GM23338 (cell line): Measurements from ENCODE around the gene CDH12.

ENCODE experiments used
- CREB1 ChIP-seq: fragments of 250-450 bp; sonication (Bioruptor Pico); IDR thresholded peaks from 2 replicates; pipeline ENCODE4 v1.5.0; 2020; ENCODE audit warnings: low read depth, mild to moderate bottlenecking, moderate library complexity
- CTCF ChIP-seq, 2 experiments: fragments of 200-600 bp in 1 of 2; sonication (generic) in 1 of 2; conservative IDR thresholded peaks; 2 replicates each; pipeline versions ENCODE4 v1.5.1 to v1.6.1; 2016 to 2017; ENCODE audit warnings: antibody characterized with exemption in 2 of 2, low read depth in 2 of 2, mild to moderate bottlenecking in 2 of 2, moderate library complexity in 1 of 2
- ETS1 ChIP-seq: IDR thresholded peaks from 2 replicates; pipeline ENCODE4 v1.6.1; 2016; ENCODE audit warnings: antibody characterized with exemption
- EZH2 ChIP-seq: fragments of 200-600 bp; sonication (generic); IDR thresholded peaks from one replicate; pipeline ENCODE4 v1.8.0; 2017; ENCODE audit warnings: antibody characterized with exemption, mild to moderate bottlenecking, low read depth; ENCODE audit not compliant: unreplicated experiment
- EZH2phosphoT487 ChIP-seq: fragments of 200-600 bp; sonication (generic); IDR thresholded peaks from one replicate; pipeline ENCODE4 v1.8.1; 2018; ENCODE audit warnings: antibody characterized with exemption; ENCODE audit not compliant: unreplicated experiment
- JUNB ChIP-seq: IDR thresholded peaks from one replicate; pipeline ENCODE4 v1.6.1; 2016; ENCODE audit warnings: antibody characterized with exemption; ENCODE audit not compliant: unreplicated experiment
- NANOG ChIP-seq: IDR thresholded peaks from 2 replicates; pipeline ENCODE4 v1.6.1; 2016; ENCODE audit warnings: antibody characterized with exemption, borderline replicate concordance
- POLR2AphosphoS5 ChIP-seq: IDR thresholded peaks from 2 replicates; pipeline ENCODE4 v1.6.1; 2016; ENCODE audit warnings: antibody characterized with exemption, low read depth
- STAT1 ChIP-seq: IDR thresholded peaks from one replicate; pipeline ENCODE4 v1.6.1; 2016; ENCODE audit warnings: antibody characterized with exemption; ENCODE audit not compliant: unreplicated experiment
- ZNF114 ChIP-seq: fragments of 250-450 bp; sonication (Bioruptor Pico); IDR thresholded peaks from 2 replicates; pipeline ENCODE4 v1.5.0; 2020; ENCODE audit warnings: mild to moderate bottlenecking, moderate library complexity
- ZNF331 ChIP-seq: fragments of 250-450 bp; sonication (Bioruptor Pico); IDR thresholded peaks from 2 replicates; pipeline ENCODE4 v1.5.0; 2020; ENCODE audit warnings: low read depth, mild to moderate bottlenecking, moderate library complexity
- TF ChIP-seq, protein P1 (sequence below): IDR thresholded peaks from one replicate; pipeline ENCODE4 v1.6.1; 2018; ENCODE audit warnings: antibody characterized with exemption; ENCODE audit not compliant: unreplicated experiment
- TF ChIP-seq, protein P2 (sequence below): fragments of 250-450 bp; sonication (Bioruptor Pico); IDR thresholded peaks from 2 replicates; pipeline ENCODE4 v1.5.0; 2020; ENCODE audit warnings: mild to moderate bottlenecking, moderate library complexity

DNA sequence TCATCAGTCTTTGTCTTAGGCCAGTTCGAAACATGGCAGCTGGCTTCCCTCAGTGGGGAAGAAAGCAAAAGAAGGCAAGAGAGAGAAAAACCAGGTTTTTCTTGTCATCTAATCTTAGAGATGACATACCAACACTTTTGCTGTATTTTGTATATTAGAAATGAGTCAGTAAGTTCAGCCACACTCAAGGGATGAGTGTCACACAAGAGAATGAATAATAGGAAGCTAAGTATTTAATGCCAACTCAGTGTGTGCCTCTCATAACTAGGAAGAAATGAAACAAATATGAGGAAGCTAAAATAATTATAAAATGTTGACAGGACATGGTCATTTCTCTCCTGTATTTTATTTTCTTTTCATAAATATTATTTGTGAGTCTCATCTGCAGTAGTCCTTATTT is 65.3 kb downstream of the CDH12 start:
- no peak for TF ChIP-seq ZNF331
- TF ChIP-seq, protein P1, sequence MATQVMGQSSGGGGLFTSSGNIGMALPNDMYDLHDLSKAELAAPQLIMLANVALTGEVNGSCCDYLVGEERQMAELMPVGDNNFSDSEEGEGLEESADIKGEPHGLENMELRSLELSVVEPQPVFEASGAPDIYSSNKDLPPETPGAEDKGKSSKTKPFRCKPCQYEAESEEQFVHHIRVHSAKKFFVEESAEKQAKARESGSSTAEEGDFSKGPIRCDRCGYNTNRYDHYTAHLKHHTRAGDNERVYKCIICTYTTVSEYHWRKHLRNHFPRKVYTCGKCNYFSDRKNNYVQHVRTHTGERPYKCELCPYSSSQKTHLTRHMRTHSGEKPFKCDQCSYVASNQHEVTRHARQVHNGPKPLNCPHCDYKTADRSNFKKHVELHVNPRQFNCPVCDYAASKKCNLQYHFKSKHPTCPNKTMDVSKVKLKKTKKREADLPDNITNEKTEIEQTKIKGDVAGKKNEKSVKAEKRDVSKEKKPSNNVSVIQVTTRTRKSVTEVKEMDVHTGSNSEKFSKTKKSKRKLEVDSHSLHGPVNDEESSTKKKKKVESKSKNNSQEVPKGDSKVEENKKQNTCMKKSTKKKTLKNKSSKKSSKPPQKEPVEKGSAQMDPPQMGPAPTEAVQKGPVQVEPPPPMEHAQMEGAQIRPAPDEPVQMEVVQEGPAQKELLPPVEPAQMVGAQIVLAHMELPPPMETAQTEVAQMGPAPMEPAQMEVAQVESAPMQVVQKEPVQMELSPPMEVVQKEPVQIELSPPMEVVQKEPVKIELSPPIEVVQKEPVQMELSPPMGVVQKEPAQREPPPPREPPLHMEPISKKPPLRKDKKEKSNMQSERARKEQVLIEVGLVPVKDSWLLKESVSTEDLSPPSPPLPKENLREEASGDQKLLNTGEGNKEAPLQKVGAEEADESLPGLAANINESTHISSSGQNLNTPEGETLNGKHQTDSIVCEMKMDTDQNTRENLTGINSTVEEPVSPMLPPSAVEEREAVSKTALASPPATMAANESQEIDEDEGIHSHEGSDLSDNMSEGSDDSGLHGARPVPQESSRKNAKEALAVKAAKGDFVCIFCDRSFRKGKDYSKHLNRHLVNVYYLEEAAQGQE, result no peak
- no peak for TF ChIP-seq POLR2AphosphoS5
- TF ChIP-seq CTCF (conservative IDR thresholded peaks at IDR 0.05; ENCODE audit: low read depth in 2 of 2), result no peak
- TF ChIP-seq EZH2, result no peak
- no peak for TF ChIP-seq EZH2phosphoT487
- TF ChIP-seq CREB1 (CRISPR knock-in tag), result no peak
- no peak for TF ChIP-seq ETS1
- no peak for TF ChIP-seq NANOG
- TF ChIP-seq, protein P2, sequence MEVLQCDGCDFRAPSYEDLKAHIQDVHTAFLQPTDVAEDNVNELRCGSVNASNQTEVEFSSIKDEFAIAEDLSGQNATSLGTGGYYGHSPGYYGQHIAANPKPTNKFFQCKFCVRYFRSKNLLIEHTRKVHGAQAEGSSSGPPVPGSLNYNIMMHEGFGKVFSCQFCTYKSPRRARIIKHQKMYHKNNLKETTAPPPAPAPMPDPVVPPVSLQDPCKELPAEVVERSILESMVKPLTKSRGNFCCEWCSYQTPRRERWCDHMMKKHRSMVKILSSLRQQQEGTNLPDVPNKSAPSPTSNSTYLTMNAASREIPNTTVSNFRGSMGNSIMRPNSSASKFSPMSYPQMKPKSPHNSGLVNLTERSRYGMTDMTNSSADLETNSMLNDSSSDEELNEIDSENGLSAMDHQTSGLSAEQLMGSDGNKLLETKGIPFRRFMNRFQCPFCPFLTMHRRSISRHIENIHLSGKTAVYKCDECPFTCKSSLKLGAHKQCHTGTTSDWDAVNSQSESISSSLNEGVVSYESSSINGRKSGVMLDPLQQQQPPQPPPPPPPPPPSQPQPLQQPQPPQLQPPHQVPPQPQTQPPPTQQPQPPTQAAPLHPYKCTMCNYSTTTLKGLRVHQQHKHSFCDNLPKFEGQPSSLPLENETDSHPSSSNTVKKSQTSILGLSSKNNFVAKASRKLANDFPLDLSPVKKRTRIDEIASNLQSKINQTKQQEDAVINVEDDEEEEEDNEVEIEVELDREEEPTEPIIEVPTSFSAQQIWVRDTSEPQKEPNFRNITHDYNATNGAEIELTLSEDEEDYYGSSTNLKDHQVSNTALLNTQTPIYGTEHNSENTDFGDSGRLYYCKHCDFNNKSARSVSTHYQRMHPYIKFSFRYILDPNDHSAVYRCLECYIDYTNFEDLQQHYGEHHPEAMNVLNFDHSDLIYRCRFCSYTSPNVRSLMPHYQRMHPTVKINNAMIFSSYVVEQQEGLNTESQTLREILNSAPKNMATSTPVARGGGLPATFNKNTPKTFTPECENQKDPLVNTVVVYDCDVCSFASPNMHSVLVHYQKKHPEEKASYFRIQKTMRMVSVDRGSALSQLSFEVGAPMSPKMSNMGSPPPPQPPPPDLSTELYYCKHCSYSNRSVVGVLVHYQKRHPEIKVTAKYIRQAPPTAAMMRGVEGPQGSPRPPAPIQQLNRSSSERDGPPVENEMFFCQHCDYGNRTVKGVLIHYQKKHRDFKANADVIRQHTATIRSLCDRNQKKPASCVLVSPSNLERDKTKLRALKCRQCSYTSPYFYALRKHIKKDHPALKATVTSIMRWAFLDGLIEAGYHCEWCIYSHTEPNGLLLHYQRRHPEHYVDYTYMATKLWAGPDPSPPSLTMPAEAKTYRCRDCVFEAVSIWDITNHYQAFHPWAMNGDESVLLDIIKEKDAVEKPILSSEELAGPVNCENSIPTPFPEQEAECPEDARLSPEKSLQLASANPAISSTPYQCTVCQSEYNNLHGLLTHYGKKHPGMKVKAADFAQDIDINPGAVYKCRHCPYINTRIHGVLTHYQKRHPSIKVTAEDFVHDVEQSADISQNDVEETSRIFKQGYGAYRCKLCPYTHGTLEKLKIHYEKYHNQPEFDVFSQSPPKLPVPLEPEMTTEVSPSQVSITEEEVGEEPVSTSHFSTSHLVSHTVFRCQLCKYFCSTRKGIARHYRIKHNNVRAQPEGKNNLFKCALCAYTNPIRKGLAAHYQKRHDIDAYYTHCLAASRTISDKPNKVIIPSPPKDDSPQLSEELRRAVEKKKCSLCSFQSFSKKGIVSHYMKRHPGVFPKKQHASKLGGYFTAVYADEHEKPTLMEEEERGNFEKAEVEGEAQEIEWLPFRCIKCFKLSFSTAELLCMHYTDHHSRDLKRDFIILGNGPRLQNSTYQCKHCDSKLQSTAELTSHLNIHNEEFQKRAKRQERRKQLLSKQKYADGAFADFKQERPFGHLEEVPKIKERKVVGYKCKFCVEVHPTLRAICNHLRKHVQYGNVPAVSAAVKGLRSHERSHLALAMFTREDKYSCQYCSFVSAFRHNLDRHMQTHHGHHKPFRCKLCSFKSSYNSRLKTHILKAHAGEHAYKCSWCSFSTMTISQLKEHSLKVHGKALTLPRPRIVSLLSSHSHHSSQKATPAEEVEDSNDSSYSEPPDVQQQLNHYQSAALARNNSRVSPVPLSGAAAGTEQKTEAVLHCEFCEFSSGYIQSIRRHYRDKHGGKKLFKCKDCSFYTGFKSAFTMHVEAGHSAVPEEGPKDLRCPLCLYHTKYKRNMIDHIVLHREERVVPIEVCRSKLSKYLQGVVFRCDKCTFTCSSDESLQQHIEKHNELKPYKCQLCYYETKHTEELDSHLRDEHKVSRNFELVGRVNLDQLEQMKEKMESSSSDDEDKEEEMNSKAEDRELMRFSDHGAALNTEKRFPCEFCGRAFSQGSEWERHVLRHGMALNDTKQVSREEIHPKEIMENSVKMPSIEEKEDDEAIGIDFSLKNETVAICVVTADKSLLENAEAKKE (CRISPR knock-in tag), result no peak
- no peak for TF ChIP-seq JUNB
- no peak for TF ChIP-seq ZNF114
- no peak for TF ChIP-seq STAT1
